ENCODE data around the gene KIAA0513. TPM values are rescaled to one million over a fixed set of nuclear protein-coding genes. Genes with fewer than 3 reads are reported as not detected.

KIAA0513 gene
- total RNA-seq, 4 donors from 2014 or later: 18.5 to 41.3 (median 34.5) TPM

- Histone ChIP-seq H3K27me3 (no peaks in the 10 kb centered on the region), H3K4me1 (peaks cover 8 to 24% (median 11%) of the 10 kb centered on the region in 4 donors), H3K4me3 (no peak overlapping the region), H3K9me3 (no peaks in the 10 kb centered on the region), H3K36me3 (no peaks in the 10 kb centered on the region), H3K27ac (no peak overlapping the region)
- DNase-seq: no peak
- in situ Hi-C loops (cut with MboI; ENCODE audit: low pct_ligation_motif_present in 1 of 4, low pct_unique_long_range_greater_than_20kb in 1 of 4, low sequenced_read_pairs in 3 of 4): no loop called here
- intact Hi-C loops (cut with DNase I; ENCODE audit: low total_unique reads): no loop called here
- TF ChIP-seq CTCF (IDR thresholded peaks at IDR 0.05): no peak
- TF ChIP-seq POLR2AphosphoS5 (IDR thresholded peaks at IDR 0.05): no peak
- no peak for TF ChIP-seq POLR2A (IDR thresholded peaks at IDR 0.05)
- TF ChIP-seq EP300 (IDR thresholded peaks at IDR 0.05; ENCODE audit: low read depth): no peak
- WGBS, 2 donors (ENCODE audit: low coverage in 1 of 2): 45 to 80% methylated on average over 1 to 6 of the region's 6 CpGs
Measured at GRCh38 chr16:85042606-85043005, 15.0 kb downstream of the KIAA0513 start.

GRCh38 chr16:85045077-85045476 lies 17.5 kb downstream of the KIAA0513 start:
- TF ChIP-seq POLR2AphosphoS5 (IDR thresholded peaks at IDR 0.05): no peak
- no peak for TF ChIP-seq CTCF (IDR thresholded peaks at IDR 0.05)
- TF ChIP-seq EP300 (IDR thresholded peaks at IDR 0.05; ENCODE audit: low read depth): no peak
- TF ChIP-seq POLR2A (IDR thresholded peaks at IDR 0.05): no peak
- no peak overlapping the region for H3K27ac ChIP-seq
- peaks cover 10 to 46% (median 24%) of the 10 kb centered on the region in 4 donors for H3K4me1 ChIP-seq

GRCh38 chr16:85045641-85046471 lies 18.3 kb downstream of the KIAA0513 start:
- Histone ChIP-seq H3K27ac (no peak overlapping the region), H3K9me3 (no peaks in the 10 kb centered on the region), H3K27me3 (no peaks in the 10 kb centered on the region), H3K4me1 (peaks cover 15 to 50% (median 31%) of the 10 kb centered on the region in 4 donors), H3K4me3 (no peak overlapping the region), H3K36me3 (no peaks in the 10 kb centered on the region)
- in situ Hi-C loops (cut with MboI; ENCODE audit: low pct_ligation_motif_present in 1 of 4, low pct_unique_long_range_greater_than_20kb in 1 of 4, low sequenced_read_pairs in 3 of 4): no loop called here
- DNase-seq: no peak
- 87 to 89% methylated on average over 7 to 22 of the region's 23 CpGs for WGBS, 2 donors (ENCODE audit: low coverage in 1 of 2)
- TF ChIP-seq CTCF (IDR thresholded peaks at IDR 0.05) (no peak), POLR2A (IDR thresholded peaks at IDR 0.05) (no peak), POLR2AphosphoS5 (IDR thresholded peaks at IDR 0.05) (no peak), EP300 (IDR thresholded peaks at IDR 0.05; ENCODE audit: low read depth) (no peak)
- intact Hi-C loops (cut with DNase I; ENCODE audit: low total_unique reads): no loop called here

More at GRCh38 chr16:85045077-85045476, 17.5 kb downstream of the KIAA0513 start:
- DNase-seq: no peak
- no peaks in the 10 kb centered on the region for H3K9me3 ChIP-seq
- intact Hi-C loops (cut with DNase I; ENCODE audit: low total_unique reads): no loop called here
- no peaks in the 10 kb centered on the region for H3K36me3 ChIP-seq
- no peaks in the 10 kb centered on the region for H3K27me3 ChIP-seq
- in situ Hi-C loops (cut with MboI; ENCODE audit: low pct_ligation_motif_present in 1 of 4, low pct_unique_long_range_greater_than_20kb in 1 of 4, low sequenced_read_pairs in 3 of 4): no loop called here
- no peak overlapping the region for H3K4me3 ChIP-seq
- WGBS, 2 donors (ENCODE audit: low coverage in 1 of 2): 90 to 95% methylated on average over 4 to 5 of the region's 5 CpGs

GRCh38 chr16:85046472-85046916 lies 18.9 kb downstream of the KIAA0513 start:
- no peak for DNase-seq
- in situ Hi-C loops (cut with MboI; ENCODE audit: low pct_ligation_motif_present in 1 of 4, low pct_unique_long_range_greater_than_20kb in 1 of 4, low sequenced_read_pairs in 3 of 4) (no loop called here), intact Hi-C loops (cut with DNase I; ENCODE audit: low total_unique reads) (no loop called here)
- Histone ChIP-seq H3K4me3 (peak overlapping the region in 1 of 4 donors; percentile 11), H3K9me3 (no peaks in the 10 kb centered on the region), H3K36me3 (no peaks in the 10 kb centered on the region), H3K27me3 (no peaks in the 10 kb centered on the region), H3K4me1 (peaks cover 15 to 56% (median 37%) of the 10 kb centered on the region in 4 donors), H3K27ac (peak overlapping the region; percentile 86 to 91 (median 90))
- 85 to 88% methylated on average over 7 to 8 of the region's 8 CpGs for WGBS, 2 donors (ENCODE audit: low coverage in 1 of 2)
- TF ChIP-seq POLR2A (IDR thresholded peaks at IDR 0.05): no peak
- no peak for TF ChIP-seq POLR2AphosphoS5 (IDR thresholded peaks at IDR 0.05)
- no peak for TF ChIP-seq CTCF (IDR thresholded peaks at IDR 0.05)
- no peak for TF ChIP-seq EP300 (IDR thresholded peaks at IDR 0.05; ENCODE audit: low read depth)
